HEK293T (cell line): ENCODE measurements around the gene GPR137B.

Experiments used
- BHLHE40 ChIP-seq: fragments of 450-650 bp; IDR thresholded peaks from 2 replicates; pipeline ENCODE4 v1.6.1; 2016; ENCODE audit warnings: mild to moderate bottlenecking, moderate library complexity, borderline replicate concordance
- ELF4 ChIP-seq: fragments of 450-650 bp; IDR thresholded peaks from 2 replicates; pipeline ENCODE4 v1.6.1; 2017; ENCODE audit warnings: antibody characterized with exemption

DNA sequence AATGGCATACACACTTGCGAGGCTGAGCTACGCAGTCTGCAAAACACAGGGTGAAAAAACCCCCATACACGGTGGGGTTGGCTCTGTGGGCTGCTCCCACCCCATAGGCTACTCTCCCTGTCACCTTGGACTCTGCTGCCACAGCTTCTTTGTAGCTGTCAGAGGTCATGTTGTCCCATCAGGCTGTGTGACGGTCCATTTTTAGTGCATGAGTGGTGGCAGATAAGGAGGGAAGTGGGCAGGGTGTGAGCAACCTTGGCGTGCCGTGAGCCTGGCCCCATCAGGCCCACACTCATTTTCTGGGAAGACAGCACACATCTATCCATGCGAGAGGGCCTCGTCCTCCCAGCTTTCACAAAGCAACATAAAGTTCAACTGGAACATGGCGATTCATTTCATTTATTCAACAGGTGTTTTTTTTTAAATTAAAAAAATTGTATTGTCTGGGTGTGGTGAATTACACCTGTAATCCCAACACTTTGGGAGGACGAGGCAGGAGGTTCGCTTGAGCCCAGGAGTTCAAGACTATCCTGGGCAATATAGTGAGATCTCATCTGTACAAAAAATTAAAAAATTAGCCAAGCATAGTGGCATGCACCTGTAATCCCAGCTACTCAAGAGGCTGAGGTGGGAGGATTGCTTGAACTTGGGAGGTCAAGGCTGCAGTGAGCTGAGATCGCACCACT lies 9.5 kb downstream of the GPR137B start:
- TF ChIP-seq BHLHE40 (no peak), ELF4 (no peak)
